Dermis blood vessel endothelial cell (primary cell): ENCODE results near the gene MFF. TPM values are rescaled to one million over a fixed set of nuclear protein-coding genes. Genes with fewer than 3 reads are reported as not detected.
"Not testable (repeated sequence)": the region's sequence is repeated elsewhere in the genome, so short reads cannot be mapped to it uniquely, and the experiment has no call there.

Source experiments
- DNase-seq: peaks from one replicate; pipeline ENCODE4 v3.0.0; 2010
- total RNA-seq: library from RNA; depleted of rRNA; stranded (reverse); fragments of >200 nt; gene quantifications from 2 replicates; pipeline ENCODE4 v1.2.3, GENCODE V29; 2014

MFF gene
- total RNA-seq, 1 donor from 2014 or later: 54.8 TPM

- DNase-seq: no peak
These were observed 53.3 kb downstream of the MFF start for GRCh38 chr2:227378371-227378782.

- DNase-seq: no peak
These were observed 54.0 kb downstream of the MFF start, which contains the start of gene TM4SF20 for GRCh38 chr2:227379095-227379494. TSS of gene TM4SF20 (minus strand) at chr2:227379306. CDS start at chr2:227379268, 38 bp downstream.

- not testable (repeated sequence) for DNase-seq
These were observed 57.3 kb downstream of the MFF start for GRCh38 chr2:227382241-227382835.

- no peak for DNase-seq
These were observed 58.6 kb downstream of the MFF start for GRCh38 chr2:227383686-227384085.

- DNase-seq: no peak
These were observed 61.6 kb downstream of the MFF start for GRCh38 chr2:227386630-227387029.

GRCh38 chr2:227387583-227387982, 62.5 kb downstream of the MFF start, which contains the start of gene SCYGR1:
TSS of gene SCYGR1 (minus strand) at chr2:227387949. CDS start at chr2:227387949, 0 bp downstream.
- DNase-seq: not testable (repeated sequence)

- DNase-seq: peak; percentile 50
These were observed 63.5 kb downstream of the MFF start for GRCh38 chr2:227388537-227389011.

GRCh38 chr2:227389231-227389630, 64.2 kb downstream of the MFF start:
- DNase-seq: no peak

GRCh38 chr2:227389661-227390060, 64.6 kb downstream of the MFF start:
- no peak for DNase-seq

GRCh38 chr2:227390468-227391256, 65.6 kb downstream of the MFF start:
- DNase-seq: no peak

GRCh38 chr2:227394401-227394800, 69.3 kb downstream of the MFF start:
- no peak for DNase-seq

- peak; percentile 32 for DNase-seq
These were observed 70.5 kb downstream of the MFF start for GRCh38 chr2:227395556-227395955.

- DNase-seq: no peak
These were observed 72.5 kb downstream of the MFF start for GRCh38 chr2:227397562-227397961.

- no peak for DNase-seq
These were observed 73.9 kb downstream of the MFF start for GRCh38 chr2:227398684-227399670.

- no peak for DNase-seq
These were observed 76.5 kb downstream of the MFF start for GRCh38 chr2:227401550-227401949.

- no peak for DNase-seq
These were observed 77.3 kb downstream of the MFF start for GRCh38 chr2:227402321-227402720.

- no peak for DNase-seq
These were observed 77.9 kb downstream of the MFF start for GRCh38 chr2:227402959-227403358.

- no peak for DNase-seq
These were observed 79.7 kb downstream of the MFF start for GRCh38 chr2:227404585-227405271.

GRCh38 chr2:227406177-227407031, 81.4 kb downstream of the MFF start:
- DNase-seq: peak; percentile 98
